Measurements from ENCODE around the gene LCORL.

DNA sequence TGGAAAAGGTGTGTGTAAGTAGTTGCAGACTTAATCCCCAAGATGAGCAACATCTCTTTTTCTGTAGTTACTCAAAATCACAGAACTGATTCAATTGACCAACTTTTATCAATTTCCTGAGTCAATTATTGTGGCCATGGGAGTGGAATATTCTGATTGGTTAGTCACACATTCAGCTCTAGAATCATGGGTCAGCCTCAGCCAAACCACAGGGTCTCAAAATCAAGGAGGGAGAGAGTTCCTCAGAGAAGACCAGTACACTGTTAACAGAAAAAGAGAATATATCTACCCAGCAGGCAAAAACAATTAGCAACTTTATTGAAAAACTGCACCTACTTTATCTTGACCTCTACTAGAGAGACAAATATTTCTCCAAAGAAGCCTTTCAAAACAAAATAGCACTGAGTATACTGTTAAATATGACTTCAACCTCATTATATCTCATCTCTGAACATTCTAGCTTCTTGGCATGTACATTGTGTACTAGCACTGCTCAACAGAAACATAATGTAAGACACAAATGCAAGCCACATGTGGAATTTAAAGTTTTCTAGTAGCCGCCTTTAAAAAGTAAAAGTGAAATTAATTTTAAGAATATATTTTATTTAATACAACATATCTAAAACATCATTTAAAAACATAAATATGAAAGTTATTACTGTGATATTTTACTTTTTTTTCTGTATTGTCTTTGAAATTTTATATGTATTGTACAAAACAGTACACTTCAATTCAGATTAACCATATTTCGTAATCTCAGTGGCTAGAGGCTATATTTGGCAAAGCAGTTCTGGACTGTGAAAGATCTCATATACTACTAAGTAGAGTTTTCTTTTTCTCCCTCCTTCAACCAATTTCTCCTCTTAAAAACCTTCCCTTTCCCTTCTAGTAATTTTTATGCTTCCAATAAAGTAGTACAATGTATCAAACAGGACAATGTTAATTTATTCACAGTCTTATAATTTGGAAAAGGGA lies 11.8 kb upstream of the LCORL start:
- TF ChIP-seq, protein P1, sequence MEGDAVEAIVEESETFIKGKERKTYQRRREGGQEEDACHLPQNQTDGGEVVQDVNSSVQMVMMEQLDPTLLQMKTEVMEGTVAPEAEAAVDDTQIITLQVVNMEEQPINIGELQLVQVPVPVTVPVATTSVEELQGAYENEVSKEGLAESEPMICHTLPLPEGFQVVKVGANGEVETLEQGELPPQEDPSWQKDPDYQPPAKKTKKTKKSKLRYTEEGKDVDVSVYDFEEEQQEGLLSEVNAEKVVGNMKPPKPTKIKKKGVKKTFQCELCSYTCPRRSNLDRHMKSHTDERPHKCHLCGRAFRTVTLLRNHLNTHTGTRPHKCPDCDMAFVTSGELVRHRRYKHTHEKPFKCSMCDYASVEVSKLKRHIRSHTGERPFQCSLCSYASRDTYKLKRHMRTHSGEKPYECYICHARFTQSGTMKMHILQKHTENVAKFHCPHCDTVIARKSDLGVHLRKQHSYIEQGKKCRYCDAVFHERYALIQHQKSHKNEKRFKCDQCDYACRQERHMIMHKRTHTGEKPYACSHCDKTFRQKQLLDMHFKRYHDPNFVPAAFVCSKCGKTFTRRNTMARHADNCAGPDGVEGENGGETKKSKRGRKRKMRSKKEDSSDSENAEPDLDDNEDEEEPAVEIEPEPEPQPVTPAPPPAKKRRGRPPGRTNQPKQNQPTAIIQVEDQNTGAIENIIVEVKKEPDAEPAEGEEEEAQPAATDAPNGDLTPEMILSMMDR (conservative IDR thresholded peaks at IDR 0.05; ENCODE audit: low read length), result no peak
- no peak for TF ChIP-seq EZH2phosphoT487 (IDR thresholded peaks at IDR 0.05; ENCODE audit: borderline replicate concordance)
